HL-60/S4 (cell line): ENCODE measurements around the gene RFX1.

Experiments used
- in situ Hi-C: fragments of 300-500 bp; cut with MboI; formaldehyde crosslinking; loops from 2 replicates; pipeline ENCODE4 v1.14.3; 2022; ENCODE audit warnings: low sequenced_read_pairs

Gene RFX1

GRCh38 chr19:13998426-13998825, 7.7 kb downstream of the RFX1 start:
- in situ Hi-C loops: no loop called here

GRCh38 chr19:13997631-13997962, 8.5 kb downstream of the RFX1 start:
- in situ Hi-C loops: no loop called here

GRCh38 chr19:13996928-13997630, 9.0 kb downstream of the RFX1 start:
- in situ Hi-C loops: no loop called here

- in situ Hi-C loops: no loop called here
Measured at GRCh38 chr19:13995878-13996765, 10.0 kb downstream of the RFX1 start.

GRCh38 chr19:13995017-13995728, 10.9 kb downstream of the RFX1 start:
- in situ Hi-C loops: no loop called here

GRCh38 chr19:13993590-13994300, 12.4 kb downstream of the RFX1 start:
- in situ Hi-C loops: no loop called here

- in situ Hi-C loops: no loop called here
Measured at GRCh38 chr19:13992025-13992424, 14.1 kb downstream of the RFX1 start.

GRCh38 chr19:13990085-13990484, 16.0 kb downstream of the RFX1 start:
- in situ Hi-C loops: no loop called here

- in situ Hi-C loops: no loop called here
Measured at GRCh38 chr19:13989487-13989886, 16.6 kb downstream of the RFX1 start.

GRCh38 chr19:13987101-13987890, 18.8 kb downstream of the RFX1 start:
- in situ Hi-C loops: no loop called here

GRCh38 chr19:13986348-13986904, 19.7 kb downstream of the RFX1 start:
- in situ Hi-C loops: no loop called here

GRCh38 chr19:13985771-13986347, 20.3 kb downstream of the RFX1 start:
- in situ Hi-C loops: no loop called here

- in situ Hi-C loops: no loop called here
Measured at GRCh38 chr19:13984875-13985741, 21.0 kb downstream of the RFX1 start.

GRCh38 chr19:13984186-13984585, 21.9 kb downstream of the RFX1 start:
- in situ Hi-C loops: no loop called here

GRCh38 chr19:13983213-13983889, 22.8 kb downstream of the RFX1 start:
- in situ Hi-C loops: no loop called here

GRCh38 chr19:13982773-13983172, 23.3 kb downstream of the RFX1 start:
- in situ Hi-C loops: no loop called here

GRCh38 chr19:13981988-13982501, 24.1 kb downstream of the RFX1 start:
- in situ Hi-C loops: no loop called here

GRCh38 chr19:13981467-13981866, 24.7 kb downstream of the RFX1 start:
- in situ Hi-C loops: no loop called here
